RWPE1 (cell line): ENCODE results near the gene CAPN5.
"Not testable (repeated sequence)": the region's sequence is repeated elsewhere in the genome, so short reads cannot be mapped to it uniquely, and the experiment has no call there.

Experiments used
- CTCF ChIA-PET: fragments of 350-600 bp; sonication (Branson Sonifier 250); formaldehyde crosslinking; extraction: SDS; loops from one replicate; lab custom pipeline; 2021; lab: Yijun Ruan, JAX
- POLR2A ChIA-PET: fragments of 400-600 bp; formaldehyde crosslinking; extraction: SDS; loops from one replicate; lab custom pipeline; 2020; ENCODE audit warnings: antibody characterized with exemption; ENCODE audit not compliant: low non-redundant PET; lab: Yijun Ruan, JAX
- DNase-seq: peaks from one replicate; pipeline ENCODE4 v3.0.0; 2012; ENCODE audit warnings: low spot score
- H3K27ac ChIP-seq: fragments of 450-650 bp; 2 replicates; pipeline ENCODE4 v1.5.1; 2017
- CTCF ChIP-seq: fragments of 450-650 bp; conservative IDR thresholded peaks from 2 replicates; pipeline ENCODE4 v1.5.1; 2017; ENCODE audit warnings: low read depth, mild to moderate bottlenecking

The CAPN5 gene

GRCh38 chr11:77044886-77045285, 21.9 kb upstream of the CAPN5 start:
- CTCF ChIA-PET = interaction anchor here (0.6 to 1.5 kb wide), 4 partner anchors 7 to 127 kb away, joined by 3 to 5 read pairs (median 3); no protein-coding TSS in a partner anchor
- TF ChIP-seq CTCF = no peak
- no peak overlapping the region for H3K27ac ChIP-seq
- DNase-seq = no peak
- POLR2A ChIA-PET = no interaction called here

- no peak overlapping the region for H3K27ac ChIP-seq
- peak; percentile 55 for DNase-seq
- ChIA-PET POLR2A (no interaction called here), CTCF (interaction anchor here (0.6 to 1.5 kb wide), 4 partner anchors 10 to 222 kb away, joined by 3 to 5 read pairs (median 4); no protein-coding TSS in a partner anchor)
- peak; percentile 75 for TF ChIP-seq CTCF
Measured at GRCh38 chr11:77046060-77046501, 20.7 kb upstream of the CAPN5 start.

GRCh38 chr11:77047007-77047927, 19.5 kb upstream of the CAPN5 start:
- ChIA-PET POLR2A (no interaction called here), CTCF (interaction anchor here (0.6 to 2.9 kb wide), 26 partner anchors 8 to 934 kb away, joined by 3 to 22 read pairs (median 4); partner anchors contain the start of gene LRRC32)
- TF ChIP-seq CTCF = peak; percentile 49
- peak; percentile 73 for DNase-seq
- H3K27ac ChIP-seq = no peak overlapping the region

- DNase-seq, H3K27ac ChIP-seq, POLR2A ChIA-PET: not testable (repeated sequence)
- CTCF ChIA-PET = interaction anchor here (0.6 to 2.9 kb wide), 14 partner anchors 9 to 431 kb away, joined by 3 to 22 read pairs (median 4); no protein-coding TSS in a partner anchor
Measured at GRCh38 chr11:77047928-77048446, 18.8 kb upstream of the CAPN5 start.

GRCh38 chr11:77049026-77049425, 17.7 kb upstream of the CAPN5 start:
- TF ChIP-seq CTCF = no peak
- ChIA-PET POLR2A (no interaction called here), CTCF (interaction anchor here (1.6 to 2.9 kb wide), 3 partner anchors 10 to 129 kb away, joined by 4 to 22 read pairs (median 10); no protein-coding TSS in a partner anchor)
- H3K27ac ChIP-seq = no peak overlapping the region
- DNase-seq = no peak

- no peak for TF ChIP-seq CTCF
- no peak overlapping the region for H3K27ac ChIP-seq
- ChIA-PET CTCF (interaction anchor here (0.7 kb wide), 1 partner anchor 192 kb away, joined by 3 read pairs; no protein-coding TSS in a partner anchor), POLR2A (no interaction called here)
- no peak for DNase-seq
Measured at GRCh38 chr11:77051511-77051910, 15.3 kb upstream of the CAPN5 start.
